GM06990 (cell line): ENCODE measurements around the gene MARCHF6.

Source experiments
- DNase-seq: peaks from one replicate; pipeline ENCODE4 v3.0.0-alpha.2; 2011; ENCODE audit not compliant: insufficient read length; ENCODE audit errors: extremely low read depth
- H3K27me3 ChIP-seq: replicated peaks from 2 replicates; pipeline ENCODE4 v1.6.0; 2011; ENCODE audit warnings: low read length; ENCODE audit not compliant: control insufficient read depth, insufficient read depth
- H3K36me3 ChIP-seq: 2 replicates; pipeline ENCODE4 v1.5.1; 2011; ENCODE audit warnings: low read length; ENCODE audit not compliant: control insufficient read depth, insufficient read depth
- H3K4me3 ChIP-seq: replicated peaks from 2 replicates; pipeline ENCODE4 v1.5.1; 2011; ENCODE audit warnings: low read depth, mild to moderate bottlenecking, control low read depth, low read length
- TF ChIP-seq, protein P1 (sequence below): IDR thresholded peaks from 2 replicates; pipeline ENCODE4 v1.5.1; 2011; ENCODE audit warnings: low read length, control low read depth, mild to moderate bottlenecking, inconsistent platforms; ENCODE audit not compliant: insufficient read depth, poor library complexity, severe bottlenecking

The MARCHF6 gene

DNA sequence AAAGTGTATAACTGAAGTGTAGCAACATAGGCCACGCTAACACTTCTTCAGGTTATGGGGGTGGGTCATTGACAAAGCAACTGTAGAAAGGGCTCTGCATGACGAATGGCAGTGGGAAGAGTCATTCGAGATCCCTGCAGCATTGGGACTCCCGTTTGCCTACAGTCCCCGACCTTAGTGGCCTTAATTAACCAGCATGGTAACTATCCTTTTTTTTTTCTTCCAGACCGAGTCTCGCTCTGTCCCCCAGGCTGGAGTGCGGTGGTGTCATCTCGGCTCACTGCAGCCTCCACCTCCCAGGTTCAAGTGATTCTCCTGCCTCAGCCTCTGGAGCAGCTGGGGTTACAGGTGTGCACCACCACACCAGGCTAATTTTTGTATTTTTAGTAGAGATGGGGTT lies 31.6 kb upstream of the MARCHF6 start:
- H3K4me3 ChIP-seq: no peak overlapping the region

DNA sequence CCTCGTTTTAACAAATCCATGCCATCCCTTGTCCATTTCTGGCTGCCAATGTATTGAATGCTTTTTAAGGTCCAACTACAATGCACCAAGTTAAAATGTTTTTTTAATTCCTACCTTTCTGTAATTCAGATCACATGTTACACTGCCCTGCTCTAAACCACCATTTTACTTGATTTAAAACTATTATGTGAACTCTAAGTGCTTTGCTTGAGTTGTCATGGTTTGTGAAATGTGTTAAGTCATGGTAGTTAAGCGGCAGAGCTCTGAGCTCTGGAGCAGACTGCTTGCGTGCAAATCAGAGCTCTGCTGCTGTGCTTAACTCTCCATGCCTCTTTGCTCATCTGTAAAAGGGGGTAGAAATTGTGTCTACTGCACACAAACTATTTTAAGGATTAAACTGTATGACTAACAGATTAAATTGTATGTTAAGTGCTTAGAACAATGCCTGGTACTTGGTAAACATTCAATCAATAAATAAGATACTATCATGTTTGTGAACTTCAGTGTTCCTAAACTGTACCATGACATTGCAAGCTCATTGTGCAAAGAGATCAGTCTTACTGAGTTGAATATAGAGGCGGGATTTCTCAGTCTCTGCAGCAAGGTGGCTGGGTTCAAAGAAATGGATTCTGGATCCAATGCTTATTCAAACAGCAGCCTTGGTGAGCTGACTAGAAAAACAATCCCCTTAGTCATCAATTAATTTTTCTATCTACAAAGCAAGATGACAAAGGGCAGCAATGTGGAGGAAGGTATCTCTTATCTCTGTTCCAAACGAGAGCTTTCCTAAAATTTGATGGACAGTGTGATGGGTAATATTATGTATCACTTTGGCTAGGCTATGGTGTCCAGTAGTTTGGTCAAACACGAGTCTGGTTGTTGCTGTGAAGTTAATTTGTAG lies 29.7 kb upstream of the MARCHF6 start:
- Histone ChIP-seq H3K4me3 (no peak overlapping the region), H3K36me3 (no peaks in the 10 kb centered on the region), H3K27me3 (no peaks in the 10 kb centered on the region)
- TF ChIP-seq, protein P1, sequence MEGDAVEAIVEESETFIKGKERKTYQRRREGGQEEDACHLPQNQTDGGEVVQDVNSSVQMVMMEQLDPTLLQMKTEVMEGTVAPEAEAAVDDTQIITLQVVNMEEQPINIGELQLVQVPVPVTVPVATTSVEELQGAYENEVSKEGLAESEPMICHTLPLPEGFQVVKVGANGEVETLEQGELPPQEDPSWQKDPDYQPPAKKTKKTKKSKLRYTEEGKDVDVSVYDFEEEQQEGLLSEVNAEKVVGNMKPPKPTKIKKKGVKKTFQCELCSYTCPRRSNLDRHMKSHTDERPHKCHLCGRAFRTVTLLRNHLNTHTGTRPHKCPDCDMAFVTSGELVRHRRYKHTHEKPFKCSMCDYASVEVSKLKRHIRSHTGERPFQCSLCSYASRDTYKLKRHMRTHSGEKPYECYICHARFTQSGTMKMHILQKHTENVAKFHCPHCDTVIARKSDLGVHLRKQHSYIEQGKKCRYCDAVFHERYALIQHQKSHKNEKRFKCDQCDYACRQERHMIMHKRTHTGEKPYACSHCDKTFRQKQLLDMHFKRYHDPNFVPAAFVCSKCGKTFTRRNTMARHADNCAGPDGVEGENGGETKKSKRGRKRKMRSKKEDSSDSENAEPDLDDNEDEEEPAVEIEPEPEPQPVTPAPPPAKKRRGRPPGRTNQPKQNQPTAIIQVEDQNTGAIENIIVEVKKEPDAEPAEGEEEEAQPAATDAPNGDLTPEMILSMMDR: no peak
- no peak for DNase-seq

More for the DNA sequence above, 31.6 kb upstream of the MARCHF6 start:
- Histone ChIP-seq H3K36me3 (no peaks in the 10 kb centered on the region), H3K27me3 (no peaks in the 10 kb centered on the region)
- DNase-seq: no peak
- TF ChIP-seq, protein P1: no peak

DNA sequence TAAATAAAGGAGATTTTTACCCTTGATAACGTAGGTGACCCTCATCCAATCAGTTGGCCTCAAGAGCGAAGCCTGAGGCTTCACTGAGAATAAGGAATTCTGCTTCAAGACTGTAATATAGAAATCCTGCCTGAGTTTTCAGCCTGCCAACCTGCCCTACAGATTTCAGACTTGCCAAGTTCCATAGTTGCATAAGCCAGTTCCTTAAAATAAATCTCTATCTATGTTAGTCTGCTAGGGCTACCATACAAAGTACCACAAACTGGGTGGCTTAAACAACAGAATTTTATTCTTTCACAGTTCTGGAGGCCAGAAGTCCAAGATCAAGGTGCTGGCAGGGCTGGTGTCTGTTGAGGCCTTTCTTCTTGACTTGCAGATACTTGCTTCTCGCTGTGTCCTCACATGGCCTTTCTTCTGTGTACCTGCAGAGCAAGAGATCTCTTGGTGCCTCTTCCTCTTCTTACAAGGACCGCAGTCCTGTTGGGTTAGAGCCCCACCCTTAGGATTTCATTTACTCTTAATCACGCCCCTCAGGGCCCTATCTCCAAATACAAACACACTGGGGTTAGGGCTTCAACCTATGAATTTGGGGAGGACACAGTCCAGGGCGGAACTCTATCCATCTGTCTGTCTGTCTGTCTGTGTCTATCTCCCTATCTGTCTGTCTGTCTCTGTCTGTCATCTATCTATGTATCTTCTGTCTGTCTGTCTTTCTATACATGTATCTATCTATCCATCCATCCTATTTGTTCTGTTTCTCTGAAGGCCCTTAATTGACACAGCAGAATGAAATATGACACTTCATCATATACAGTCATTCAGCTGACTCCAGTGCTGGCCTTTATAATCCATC lies 28.8 kb upstream of the MARCHF6 start:
- Histone ChIP-seq H3K4me3 (no peak overlapping the region), H3K27me3 (no peaks in the 10 kb centered on the region), H3K36me3 (no peaks in the 10 kb centered on the region)
- TF ChIP-seq, protein P1: no peak
- no peak for DNase-seq

DNA sequence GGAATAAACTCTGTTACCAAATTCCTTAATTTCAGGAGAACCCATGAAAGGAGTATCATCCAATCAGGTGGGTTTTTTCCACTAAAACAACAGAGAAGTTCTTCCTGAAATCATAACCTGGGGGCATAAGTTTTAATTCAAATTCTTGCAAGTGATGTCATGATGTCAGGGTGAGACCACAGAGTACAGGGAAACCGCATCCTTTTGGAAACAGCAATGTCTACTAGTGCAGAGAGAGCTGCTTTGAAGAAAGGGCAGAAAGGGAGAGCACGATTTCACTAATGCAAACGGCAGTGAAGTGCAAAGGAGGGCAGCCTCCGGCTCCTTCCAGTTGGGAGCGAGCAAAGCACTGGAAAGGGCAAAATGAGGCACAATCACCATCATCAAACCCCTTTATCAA lies 25.2 kb upstream of the MARCHF6 start:
- Histone ChIP-seq H3K27me3 (no peaks in the 10 kb centered on the region), H3K4me3 (no peak overlapping the region), H3K36me3 (no peaks in the 10 kb centered on the region)
- no peak for DNase-seq
- TF ChIP-seq, protein P1: no peak

DNA sequence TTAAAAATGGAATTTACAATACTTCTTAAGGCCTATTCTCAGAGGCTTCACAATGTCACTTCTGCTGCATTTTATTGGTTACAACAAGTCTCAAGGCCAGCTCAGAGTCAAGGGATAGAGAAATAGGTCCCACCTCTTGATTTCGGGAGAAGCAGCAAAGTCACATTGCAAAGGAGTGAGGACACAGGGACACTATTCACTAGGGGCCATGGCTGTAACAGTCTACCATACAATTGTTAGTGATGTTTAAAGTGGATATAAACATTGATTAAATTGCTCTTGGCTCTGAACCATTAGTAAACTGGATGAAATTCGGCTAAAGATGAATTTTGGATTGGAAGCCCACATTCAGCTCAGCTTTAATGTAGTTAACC lies 24.1 kb upstream of the MARCHF6 start:
- H3K27me3 ChIP-seq: no peaks in the 10 kb centered on the region
- no peak for DNase-seq
- H3K4me3 ChIP-seq: no peak overlapping the region
- TF ChIP-seq, protein P1: no peak
- H3K36me3 ChIP-seq: no peaks in the 10 kb centered on the region
